ENCODE measurements around the gene WIPF1.

GRCh38 chr2:174518395-174518794 is 79.2 kb downstream of the WIPF1 start:
- TF ChIP-seq EZH2 (IDR thresholded peaks at IDR 0.05; ENCODE audit: borderline replicate concordance, insufficient read depth, low read length, poor library complexity, severe bottlenecking) (no peak), CTCF (IDR thresholded peaks at IDR 0.05; ENCODE audit: poor library complexity, severe bottlenecking) (no peak), EP300 (conservative IDR thresholded peaks at IDR 0.05; ENCODE audit: poor library complexity, severe bottlenecking) (no peak), POLR2AphosphoS5 (IDR thresholded peaks at IDR 0.05) (no peak), MXI1 (conservative IDR thresholded peaks at IDR 0.05; ENCODE audit: poor library complexity, severe bottlenecking) (no peak), RAD21 (conservative IDR thresholded peaks at IDR 0.05) (no peak), REST (IDR thresholded peaks at IDR 0.05; ENCODE audit: borderline replicate concordance) (no peak), TAF1 (IDR thresholded peaks at IDR 0.05; ENCODE audit: low read depth) (no peak), SMC3 (conservative IDR thresholded peaks at IDR 0.05; ENCODE audit: poor library complexity) (no peak)
